Activated CD4-positive, alpha-beta T cell treated with anti-CD3 and anti-CD28 coated beads for 4 hours (primary cell): ENCODE data around the gene PRR5.
A peak's percentile ranks its signal among the peaks of the same experiment; 100 is the strongest.

Source experiments
- DNase-seq, 2 donors: peaks; one replicate each; pipeline ENCODE4 v3.0.0-alpha.2; 2020

PRR5 gene

GRCh38 chr22:44719586-44720368 is 17.8 kb downstream of the PRR5 start:
- DNase-seq: no peak

- no peak for DNase-seq
Measured at GRCh38 chr22:44721213-44721612, 19.2 kb downstream of the PRR5 start.

- no peak for DNase-seq
Measured at GRCh38 chr22:44722611-44723010, 20.6 kb downstream of the PRR5 start.

GRCh38 chr22:44723801-44724200 is 21.8 kb downstream of the PRR5 start:
- DNase-seq: no peak

- DNase-seq: no peak
Measured at GRCh38 chr22:44724416-44724815, 22.4 kb downstream of the PRR5 start.

- no peak for DNase-seq
Measured at GRCh38 chr22:44724859-44725258, 22.9 kb downstream of the PRR5 start.

- DNase-seq: no peak
Measured at GRCh38 chr22:44726439-44726838, 24.4 kb downstream of the PRR5 start.

GRCh38 chr22:44727148-44727547 is 25.1 kb downstream of the PRR5 start:
- DNase-seq: no peak

- DNase-seq: no peak
Measured at GRCh38 chr22:44727709-44728108, 25.7 kb downstream of the PRR5 start.

- DNase-seq: no peak
Measured at GRCh38 chr22:44728761-44729324, 26.8 kb downstream of the PRR5 start.

GRCh38 chr22:44729391-44730021 is 27.5 kb downstream of the PRR5 start:
- no peak for DNase-seq

- DNase-seq: no peak
Measured at GRCh38 chr22:44730022-44730393, 28.0 kb downstream of the PRR5 start.

GRCh38 chr22:44730490-44731356 is 28.7 kb downstream of the PRR5 start:
- DNase-seq: no peak

- DNase-seq: no peak
Measured at GRCh38 chr22:44731357-44731970, 29.5 kb downstream of the PRR5 start.

GRCh38 chr22:44732017-44732561 is 30.1 kb downstream of the PRR5 start:
- DNase-seq: no peak

GRCh38 chr22:44732661-44733060 is 30.7 kb downstream of the PRR5 start:
- no peak for DNase-seq

- no peak for DNase-seq
Measured at GRCh38 chr22:44733426-44734106, 31.6 kb downstream of the PRR5 start.

GRCh38 chr22:44734278-44734677 is 32.3 kb downstream of the PRR5 start:
- DNase-seq: no peak

- no peak for DNase-seq
Measured at GRCh38 chr22:44734801-44735517, 33.0 kb downstream of the PRR5 start.

GRCh38 chr22:44735518-44736428 is 33.8 kb downstream of the PRR5 start:
- peak; percentile 76 to 85 for DNase-seq
